Peyer's patch (tissue), 4 donors: ENCODE results near the gene LUC7L2. TPM values are rescaled to one million over a fixed set of nuclear protein-coding genes. Genes with fewer than 3 reads are reported as not detected.

Experiments
- DNase-seq, 3 donors: peaks; one replicate each; pipeline ENCODE4 v3.0.0-alpha.2; 2017 to 2019
- H3K27ac ChIP-seq, 4 donors: fragments of 200-600 bp; sonication (generic); one replicate each; pipeline ENCODE4 v1.5.1; 2016 to 2019
- H3K27me3 ChIP-seq, 2 donors: fragments of 200-600 bp; sonication (generic); one replicate each; pipeline ENCODE4 v1.5.1; 2019
- H3K36me3 ChIP-seq, 3 donors: fragments of 200-600 bp; sonication (generic); one replicate each; pipeline ENCODE4 v1.5.1; 2016 to 2019
- H3K4me1 ChIP-seq, 4 donors: fragments of 200-600 bp; sonication (generic); one replicate each; pipeline ENCODE4 v1.5.1; 2016 to 2019
- H3K4me3 ChIP-seq, 4 donors: fragments of 200-600 bp; sonication (generic); 1 replicate in 3 of 4; 2 replicates in 1 of 4; pipeline ENCODE4 v1.5.1; 2016 to 2019; ENCODE audit warnings: mild to moderate bottlenecking in 1 of 4
- H3K9me3 ChIP-seq, 4 donors: fragments of 200-600 bp; sonication (generic); one replicate each; pipeline ENCODE4 v1.5.1; 2016 to 2019; ENCODE audit warnings: mild to moderate bottlenecking in 1 of 4
- CTCF ChIP-seq, 6 experiments: fragments of 450-650 bp in 4 of 6; fragments of 200-600 bp in 2 of 6; sonication (generic) in 1 of 6; IDR thresholded peaks; one replicate each; pipeline ENCODE4 v1.5.1; 2017 to 2019; ENCODE audit warnings: antibody characterized with exemption in 6 of 6, mild to moderate bottlenecking in 3 of 6, moderate library complexity in 1 of 6
- POLR2A ChIP-seq, 2 donors: fragments of 450-650 bp; IDR thresholded peaks; one replicate each; pipeline ENCODE4 v1.5.1; 2017; ENCODE audit warnings: antibody characterized with exemption in 2 of 2, mild to moderate bottlenecking in 2 of 2, moderate library complexity in 2 of 2
- total RNA-seq, 4 donors: library from RNA; depleted of rRNA; stranded (reverse); fragments of >200 nt; gene quantifications; one replicate each; pipeline ENCODE4 v1.1.0, GENCODE V29; 2016

Gene LUC7L2
- total RNA-seq, 4 donors from 2014 or later, result 57.6 to 182 (median 74.4) TPM

GRCh38 chr7:139339698-139340036, 20.0 kb upstream of the LUC7L2 start:
- TF ChIP-seq POLR2A (IDR thresholded peaks at IDR 0.05) (no peak), CTCF (IDR thresholded peaks at IDR 0.05) (no peak)
- Histone ChIP-seq H3K9me3 (no peaks in the 10 kb centered on the region), H3K27ac (peak overlapping the region; percentile 91 to 100 (median 98)), H3K36me3 (no peaks in the 10 kb centered on the region), H3K4me1 (peaks cover 0 to 6% (median 0%) of the 10 kb centered on the region in 4 donors), H3K4me3 (peak overlapping the region; percentile 59 to 98 (median 78)), H3K27me3 (no peaks in the 10 kb centered on the region)
- DNase-seq, result no peak

GRCh38 chr7:139340037-139340807, 19.5 kb upstream of the LUC7L2 start:
- Histone ChIP-seq H3K4me3 (peak overlapping the region; percentile 59 to 98 (median 78)), H3K27ac (peak overlapping the region; percentile 91 to 100 (median 98)), H3K9me3 (no peaks in the 10 kb centered on the region), H3K36me3 (peaks cover 0 to under 1% (median 0%) of the 10 kb centered on the region in 3 donors), H3K4me1 (peaks cover 0 to 6% (median 0%) of the 10 kb centered on the region in 4 donors), H3K27me3 (no peaks in the 10 kb centered on the region)
- peak; percentile 98 to 100 (median 100) for DNase-seq
- TF ChIP-seq POLR2A (IDR thresholded peaks at IDR 0.05) (peak in 1 of 2 donors; percentile 45), CTCF (IDR thresholded peaks at IDR 0.05) (peak; percentile 43 to 83 (median 74))

- DNase-seq, result peak in 1 of 3 donors; percentile 69
- Histone ChIP-seq H3K4me3 (peak overlapping the region; percentile 59 to 98 (median 78)), H3K36me3 (peaks cover 0 to 6% (median 0%) of the 10 kb centered on the region in 3 donors), H3K27me3 (no peaks in the 10 kb centered on the region), H3K27ac (peak overlapping the region; percentile 91 to 100 (median 98)), H3K9me3 (no peaks in the 10 kb centered on the region), H3K4me1 (peaks cover 0 to 6% (median 0%) of the 10 kb centered on the region in 4 donors)
- TF ChIP-seq CTCF (IDR thresholded peaks at IDR 0.05) (no peak), POLR2A (IDR thresholded peaks at IDR 0.05) (no peak)
Measured at GRCh38 chr7:139340808-139341057, 19.0 kb upstream of the LUC7L2 start.

GRCh38 chr7:139341058-139341775, 18.5 kb upstream of the LUC7L2 start, which contains the start of gene FMC1:
Gene FMC1 (plus strand): TSS chr7:139341337. CDS start chr7:139341385, 48 bp downstream.
- H3K27ac ChIP-seq, result peak within 1 kb of the TSS; percentile 91 to 100 (median 98)
- peak within 1 kb of the TSS; percentile 59 to 98 (median 78) for H3K4me3 ChIP-seq
- peak; percentile 91 to 96 (median 92) for DNase-seq
- TF ChIP-seq CTCF (IDR thresholded peaks at IDR 0.05) (peak in 4 of 6 experiments; percentile 46 to 58 (median 56)), POLR2A (IDR thresholded peaks at IDR 0.05) (peak; percentile 29 to 48)
- H3K27me3 ChIP-seq, result no peaks in the 10 kb centered on the region
- H3K4me1 ChIP-seq, result peaks cover 0 to 6% (median 0%) of the 10 kb centered on the region in 4 donors
- H3K9me3 ChIP-seq, result no peaks in the 10 kb centered on the region
- peaks cover 0 to 10% (median 0%) of the 10 kb centered on the region in 3 donors for H3K36me3 ChIP-seq

GRCh38 chr7:139341776-139342226, 17.9 kb upstream of the LUC7L2 start:
- H3K9me3 ChIP-seq, result no peaks in the 10 kb centered on the region
- peaks cover 0 to 6% (median 0%) of the 10 kb centered on the region in 4 donors for H3K4me1 ChIP-seq
- H3K4me3 ChIP-seq, result peak overlapping the region; percentile 59 to 98 (median 78)
- H3K27me3 ChIP-seq, result no peaks in the 10 kb centered on the region
- no peak for TF ChIP-seq CTCF (IDR thresholded peaks at IDR 0.05)
- peak in 1 of 2 donors; percentile 34 for TF ChIP-seq POLR2A (IDR thresholded peaks at IDR 0.05)
- DNase-seq, result no peak
- H3K36me3 ChIP-seq, result peaks cover 0 to 15% (median 0%) of the 10 kb centered on the region in 3 donors
- H3K27ac ChIP-seq, result peak overlapping the region; percentile 91 to 100 (median 98)
